ENCODE results near the gene POMP. TPM values are rescaled to one million over a fixed set of nuclear protein-coding genes. Genes with fewer than 3 reads are reported as not detected.

The POMP gene
- total RNA-seq, 1 experiment from 2014 or later = 92.2 TPM

DNA sequence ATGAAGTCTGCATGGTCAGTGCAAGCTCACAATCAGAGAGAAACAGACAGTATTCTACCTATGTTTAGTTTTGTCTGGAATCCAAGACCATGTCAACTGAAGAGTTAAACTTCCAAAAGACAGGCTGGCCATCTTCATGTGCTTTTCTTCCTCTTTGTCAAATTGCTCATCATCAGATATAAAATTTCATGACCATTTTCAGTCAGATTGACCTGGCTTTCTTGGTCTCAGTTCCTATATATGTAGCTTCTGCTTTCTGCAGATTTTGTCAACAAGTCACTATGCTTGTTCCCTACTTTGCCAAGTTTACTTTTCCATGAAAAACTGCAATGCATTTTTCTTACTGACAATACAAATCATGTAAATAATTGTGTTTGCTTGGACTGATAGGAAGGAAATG lies 46.0 kb downstream of the POMP start (continued):
- TF ChIP-seq, protein P1, sequence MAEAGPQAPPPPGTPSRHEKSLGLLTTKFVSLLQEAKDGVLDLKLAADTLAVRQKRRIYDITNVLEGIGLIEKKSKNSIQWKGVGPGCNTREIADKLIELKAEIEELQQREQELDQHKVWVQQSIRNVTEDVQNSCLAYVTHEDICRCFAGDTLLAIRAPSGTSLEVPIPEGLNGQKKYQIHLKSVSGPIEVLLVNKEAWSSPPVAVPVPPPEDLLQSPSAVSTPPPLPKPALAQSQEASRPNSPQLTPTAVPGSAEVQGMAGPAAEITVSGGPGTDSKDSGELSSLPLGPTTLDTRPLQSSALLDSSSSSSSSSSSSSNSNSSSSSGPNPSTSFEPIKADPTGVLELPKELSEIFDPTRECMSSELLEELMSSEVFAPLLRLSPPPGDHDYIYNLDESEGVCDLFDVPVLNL (CRISPR knock-in tag; IDR thresholded peaks at IDR 0.05; ENCODE audit: borderline replicate concordance, low read depth) = no peak
- TF ChIP-seq MXD4 (CRISPR knock-in tag; IDR thresholded peaks at IDR 0.05; ENCODE audit: borderline replicate concordance) = no peak
- TF ChIP-seq NR1H2 (CRISPR knock-in tag; IDR thresholded peaks at IDR 0.05) = no peak
- TF ChIP-seq JAZF1 (CRISPR knock-in tag; IDR thresholded peaks at IDR 0.05) = no peak
- TF ChIP-seq CREM (CRISPR knock-in tag; IDR thresholded peaks at IDR 0.05) = no peak
- TF ChIP-seq TEAD1 (CRISPR knock-in tag; IDR thresholded peaks at IDR 0.05) = no peak
- no peak for TF ChIP-seq CREB1 (CRISPR knock-in tag; IDR thresholded peaks at IDR 0.05)

DNA sequence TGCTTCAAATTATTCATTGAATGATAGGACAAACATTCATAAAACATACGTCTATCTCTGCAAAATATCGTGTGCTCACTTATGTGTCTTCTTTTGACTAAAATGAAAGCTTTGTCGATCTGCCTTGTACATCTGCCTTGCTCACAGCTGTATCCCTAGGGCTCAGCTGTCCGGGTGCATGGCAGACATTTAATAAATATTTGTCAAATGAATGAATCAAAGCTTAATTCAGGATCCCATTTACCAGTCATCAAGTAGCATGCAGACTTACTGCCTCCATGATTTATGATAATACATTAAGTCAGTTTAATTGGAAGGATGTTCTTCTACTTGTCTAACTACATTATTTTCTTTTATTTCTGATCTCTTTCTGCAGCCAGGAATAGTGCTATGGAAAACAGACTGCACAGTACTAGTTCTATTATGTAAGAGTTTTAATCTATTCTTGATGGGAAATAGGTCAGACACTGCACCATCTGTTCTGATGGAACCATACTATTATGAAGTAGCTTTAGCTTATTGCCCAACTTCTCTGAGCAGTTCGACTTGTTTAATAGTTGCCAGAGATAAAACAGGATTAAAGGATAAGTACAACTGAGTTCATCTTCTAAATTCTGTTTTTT lies 46.6 kb downstream of the POMP start:
- CTCF ChIA-PET = no interaction called here

DNA sequence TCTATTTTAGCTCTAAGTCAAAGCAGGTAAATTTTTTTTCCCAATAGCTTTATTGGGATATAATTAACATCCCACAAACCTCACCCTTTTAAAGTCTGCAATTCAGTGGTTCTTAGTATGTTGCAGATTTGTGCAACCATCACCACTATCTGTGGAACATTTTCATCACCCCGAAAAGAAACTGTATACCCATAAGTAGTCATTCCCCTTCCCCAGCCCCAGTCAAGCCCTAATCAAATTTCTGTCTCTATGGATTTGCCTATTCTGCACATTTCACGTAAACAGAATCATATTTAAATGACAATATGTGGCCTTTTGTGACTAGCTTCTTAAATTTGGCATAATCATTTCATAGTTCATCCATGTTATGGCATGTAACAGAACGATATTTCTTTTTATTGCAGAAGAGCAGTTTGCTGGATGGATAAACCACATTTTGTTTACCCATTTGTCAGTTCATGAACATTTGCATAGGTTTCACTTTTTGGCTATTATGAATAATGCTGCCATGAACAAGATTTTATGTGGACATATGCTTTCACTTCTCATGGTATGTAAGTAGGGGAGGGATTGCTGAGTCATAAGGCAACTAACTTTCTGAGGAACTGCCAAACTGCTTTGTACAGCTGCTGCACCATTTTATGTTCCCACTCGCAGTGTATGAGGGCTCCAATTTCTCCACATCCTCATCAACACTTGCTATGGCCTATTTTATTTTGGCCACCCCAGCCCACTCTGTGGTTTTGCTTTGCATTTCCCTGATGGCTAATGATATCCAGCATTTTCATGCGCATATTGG lies 48.9 kb downstream of the POMP start:
- TF ChIP-seq, protein P2, sequence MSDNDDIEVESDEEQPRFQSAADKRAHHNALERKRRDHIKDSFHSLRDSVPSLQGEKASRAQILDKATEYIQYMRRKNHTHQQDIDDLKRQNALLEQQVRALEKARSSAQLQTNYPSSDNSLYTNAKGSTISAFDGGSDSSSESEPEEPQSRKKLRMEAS (CRISPR knock-in tag; IDR thresholded peaks at IDR 0.05) = no peak
- TF ChIP-seq, protein P3, sequence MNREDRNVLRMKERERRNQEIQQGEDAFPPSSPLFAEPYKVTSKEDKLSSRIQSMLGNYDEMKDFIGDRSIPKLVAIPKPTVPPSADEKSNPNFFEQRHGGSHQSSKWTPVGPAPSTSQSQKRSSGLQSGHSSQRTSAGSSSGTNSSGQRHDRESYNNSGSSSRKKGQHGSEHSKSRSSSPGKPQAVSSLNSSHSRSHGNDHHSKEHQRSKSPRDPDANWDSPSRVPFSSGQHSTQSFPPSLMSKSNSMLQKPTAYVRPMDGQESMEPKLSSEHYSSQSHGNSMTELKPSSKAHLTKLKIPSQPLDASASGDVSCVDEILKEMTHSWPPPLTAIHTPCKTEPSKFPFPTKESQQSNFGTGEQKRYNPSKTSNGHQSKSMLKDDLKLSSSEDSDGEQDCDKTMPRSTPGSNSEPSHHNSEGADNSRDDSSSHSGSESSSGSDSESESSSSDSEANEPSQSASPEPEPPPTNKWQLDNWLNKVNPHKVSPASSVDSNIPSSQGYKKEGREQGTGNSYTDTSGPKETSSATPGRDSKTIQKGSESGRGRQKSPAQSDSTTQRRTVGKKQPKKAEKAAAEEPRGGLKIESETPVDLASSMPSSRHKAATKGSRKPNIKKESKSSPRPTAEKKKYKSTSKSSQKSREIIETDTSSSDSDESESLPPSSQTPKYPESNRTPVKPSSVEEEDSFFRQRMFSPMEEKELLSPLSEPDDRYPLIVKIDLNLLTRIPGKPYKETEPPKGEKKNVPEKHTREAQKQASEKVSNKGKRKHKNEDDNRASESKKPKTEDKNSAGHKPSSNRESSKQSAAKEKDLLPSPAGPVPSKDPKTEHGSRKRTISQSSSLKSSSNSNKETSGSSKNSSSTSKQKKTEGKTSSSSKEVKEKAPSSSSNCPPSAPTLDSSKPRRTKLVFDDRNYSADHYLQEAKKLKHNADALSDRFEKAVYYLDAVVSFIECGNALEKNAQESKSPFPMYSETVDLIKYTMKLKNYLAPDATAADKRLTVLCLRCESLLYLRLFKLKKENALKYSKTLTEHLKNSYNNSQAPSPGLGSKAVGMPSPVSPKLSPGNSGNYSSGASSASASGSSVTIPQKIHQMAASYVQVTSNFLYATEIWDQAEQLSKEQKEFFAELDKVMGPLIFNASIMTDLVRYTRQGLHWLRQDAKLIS (CRISPR knock-in tag; IDR thresholded peaks at IDR 0.05; ENCODE audit: borderline replicate concordance) = no peak
- TF ChIP-seq SP1 (CRISPR knock-in tag; conservative IDR thresholded peaks at IDR 0.05) (no peak), FOXK1 (CRISPR knock-in tag; IDR thresholded peaks at IDR 0.05) (no peak)
- TF ChIP-seq, protein P4, sequence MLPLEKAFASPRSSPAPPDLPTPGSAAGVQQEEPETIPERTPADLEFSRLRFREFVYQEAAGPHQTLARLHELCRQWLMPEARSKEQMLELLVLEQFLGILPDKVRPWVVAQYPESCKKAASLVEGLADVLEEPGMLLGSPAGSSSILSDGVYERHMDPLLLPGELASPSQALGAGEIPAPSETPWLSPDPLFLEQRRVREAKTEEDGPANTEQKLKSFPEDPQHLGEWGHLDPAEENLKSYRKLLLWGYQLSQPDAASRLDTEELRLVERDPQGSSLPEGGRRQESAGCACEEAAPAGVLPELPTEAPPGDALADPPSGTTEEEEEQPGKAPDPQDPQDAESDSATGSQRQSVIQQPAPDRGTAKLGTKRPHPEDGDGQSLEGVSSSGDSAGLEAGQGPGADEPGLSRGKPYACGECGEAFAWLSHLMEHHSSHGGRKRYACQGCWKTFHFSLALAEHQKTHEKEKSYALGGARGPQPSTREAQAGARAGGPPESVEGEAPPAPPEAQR (CRISPR knock-in tag; IDR thresholded peaks at IDR 0.05) = no peak
- TF ChIP-seq, protein P5, sequence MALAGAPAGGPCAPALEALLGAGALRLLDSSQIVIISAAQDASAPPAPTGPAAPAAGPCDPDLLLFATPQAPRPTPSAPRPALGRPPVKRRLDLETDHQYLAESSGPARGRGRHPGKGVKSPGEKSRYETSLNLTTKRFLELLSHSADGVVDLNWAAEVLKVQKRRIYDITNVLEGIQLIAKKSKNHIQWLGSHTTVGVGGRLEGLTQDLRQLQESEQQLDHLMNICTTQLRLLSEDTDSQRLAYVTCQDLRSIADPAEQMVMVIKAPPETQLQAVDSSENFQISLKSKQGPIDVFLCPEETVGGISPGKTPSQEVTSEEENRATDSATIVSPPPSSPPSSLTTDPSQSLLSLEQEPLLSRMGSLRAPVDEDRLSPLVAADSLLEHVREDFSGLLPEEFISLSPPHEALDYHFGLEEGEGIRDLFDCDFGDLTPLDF (CRISPR knock-in tag; IDR thresholded peaks at IDR 0.05) = no peak
- no peak for DNase-seq (ENCODE audit: low spot score)
- Mint-ChIP-seq H3K9me3 (no peaks in the 10 kb centered on the region), H3K27me3 (ENCODE audit: low read depth) (no peaks in the 10 kb centered on the region), H3K4me1 (peaks cover 5% of the 10 kb centered on the region; the same call in 1 of the 2 replicates), H3K4me3 (no peak overlapping the region), H3K27ac (no peak overlapping the region), H3K36me3 (no peaks in the 10 kb centered on the region)
- ChIA-PET CTCF (no interaction called here), POLR2A (no interaction called here)
- no peak for ATAC-seq

More for the DNA sequence above, 46.6 kb downstream of the POMP start:
- no peak for TF ChIP-seq NFATC4 (CRISPR knock-in tag; IDR thresholded peaks at IDR 0.05)
- no peak for TF ChIP-seq ZNF396 (CRISPR knock-in tag; IDR thresholded peaks at IDR 0.05; ENCODE audit: borderline replicate concordance)
- no peak for TF ChIP-seq NFE2L1 (CRISPR knock-in tag; IDR thresholded peaks at IDR 0.05)
- Mint-ChIP-seq H3K27me3 (ENCODE audit: low read depth) (no peaks in the 10 kb centered on the region), H3K4me3 (no peak overlapping the region), H3K9me3 (no peaks in the 10 kb centered on the region), H3K4me1 (peaks cover 5% of the 10 kb centered on the region; the same call in 1 of the 2 replicates), H3K36me3 (no peaks in the 10 kb centered on the region), H3K27ac (no peak overlapping the region)
- ATAC-seq (no peak), DNase-seq (ENCODE audit: low spot score) (no peak)
- POLR2A ChIA-PET = no interaction called here
